HCT116 (cell line): ENCODE data around the gene ADAMTS16. TPM values are rescaled to one million over a fixed set of nuclear protein-coding genes. Genes with fewer than 3 reads are reported as not detected.

Source experiments
- ATAC-seq: fragments of 200-7000 bp; cut with Tn5 transposase; 2 replicates; pipeline ENCODE4 v1.9.1; 2020; ENCODE audit warnings: mild to moderate bottlenecking, moderate library complexity
- BruUV-seq: library from RNA; stranded (reverse); fragments of 400-500 nt; replicated peaks from 2 replicates; lab custom pipeline; 2021; lab: Mats Ljungman, UMichigan
- CTCF ChIA-PET: fragments of 300-600 bp; sonication (Branson Sonifier 250); formaldehyde crosslinking; loops from one replicate; lab custom pipeline; 2021; ENCODE audit warnings: antibody characterized with exemption; lab: Charles Lee
- POLR2A ChIA-PET: fragments of 300-600, 350-600 bp; sonication (Branson Sonifier 250); formaldehyde crosslinking; loops from one replicate; lab custom pipeline; 2021; ENCODE audit warnings: antibody characterized with exemption; lab: Charles Lee
- RAD21 ChIA-PET, 2 experiments: fragments of 300-600 bp; sonication (Branson Sonifier 250); formaldehyde crosslinking; loops; one replicate each; lab custom pipeline; 2023; ENCODE audit warnings: low total read pairs in 2 of 2; ENCODE audit not compliant: uncharacterized antibody in 2 of 2, unreplicated experiment in 2 of 2, low non-redundant PET in 1 of 2; lab: Charles Lee
- DNase-seq: peaks from one replicate; pipeline ENCODE4 v3.0.0-alpha.2; 2010; ENCODE audit warnings: low read depth, low spot score
- H2AFZ ChIP-seq: fragments of 200-600 bp; shearing (Covaris generic), sonication (generic); 2 replicates; pipeline ENCODE4 v1.6.1; 2017; ENCODE audit warnings: low read depth, mixed run types, mixed read lengths, antibody characterized with exemption, low read length; ENCODE audit not compliant: poor library complexity, severe bottlenecking
- H3K27ac ChIP-seq: 2 replicates; pipeline ENCODE4 v1.5.1; 2012; ENCODE audit warnings: low read depth, low read length
- H3K27me3 ChIP-seq: fragments of 200-600 bp; sonication (generic); 2 replicates; pipeline ENCODE4 v1.6.1; 2016; ENCODE audit warnings: mixed run types, low read length, mixed read lengths; ENCODE audit not compliant: insufficient read depth
- H3K36me3 ChIP-seq, 2 experiments: fragments of 200-500 bp in 1 of 2; fragments of 200-600 bp in 1 of 2; sonication (Bioruptor generic) in 1 of 2; sonication (generic) in 1 of 2; 2 replicates each; pipeline versions ENCODE4 v1.5.1 to v1.6.1; 2014 to 2016; ENCODE audit warnings: low read length in 2 of 2, inconsistent platforms in 1 of 2, mixed read lengths in 1 of 2, mixed run types in 1 of 2; ENCODE audit not compliant: insufficient read depth in 2 of 2, control insufficient read depth in 1 of 2
- H3K4me1 ChIP-seq, 2 experiments: fragments of 200-600 bp in 1 of 2; sonication (generic) in 1 of 2; 2 replicates each; pipeline versions ENCODE4 v1.5.1 to v1.6.1; 2012 to 2017; ENCODE audit warnings: low read length in 2 of 2, inconsistent platforms in 1 of 2, mild to moderate bottlenecking in 1 of 2, mixed read lengths in 1 of 2, mixed run types in 1 of 2, moderate library complexity in 1 of 2; ENCODE audit not compliant: insufficient read depth in 2 of 2, control insufficient read depth in 1 of 2
- H3K4me2 ChIP-seq: fragments of 200-600 bp; sonication (generic); 2 replicates; pipeline ENCODE4 v1.6.1; 2017; ENCODE audit warnings: mixed run types, low read length, mixed read lengths
- H3K4me3 ChIP-seq, 2 experiments: fragments of 200-600 bp in 1 of 2; sonication (generic) in 1 of 2; replicated peaks in 1 of 2; 2 replicates each; pipeline ENCODE4 v1.5.1; 2011 to 2016; ENCODE audit warnings: low read length in 2 of 2, control low read depth in 1 of 2, low read depth in 1 of 2, mild to moderate bottlenecking in 1 of 2, mixed read lengths in 1 of 2, mixed run types in 1 of 2
- H3K79me2 ChIP-seq: fragments of 200-600 bp; sonication (generic); 2 replicates; pipeline ENCODE4 v1.6.1; 2017; ENCODE audit warnings: mild to moderate bottlenecking, mixed run types, low read length, moderate library complexity, mixed read lengths; ENCODE audit not compliant: insufficient read depth
- H3K9ac ChIP-seq: fragments of 200-600 bp; sonication (generic); 2 replicates; pipeline ENCODE4 v1.6.1; 2016; ENCODE audit warnings: low read length, mixed read lengths
- H3K9me2 ChIP-seq: fragments of 200-600 bp; sonication (generic), shearing (Covaris generic); 2 replicates; pipeline ENCODE4 v1.6.1; 2017; ENCODE audit warnings: mixed run types, mild to moderate bottlenecking, moderate library complexity; ENCODE audit not compliant: insufficient read depth
- H3K9me3 ChIP-seq, 2 experiments: fragments of 200-500 bp in 1 of 2; fragments of 200-600 bp in 1 of 2; sonication (Bioruptor generic) in 1 of 2; sonication (generic) in 1 of 2; 2 replicates each; pipeline ENCODE4 v1.6.1; 2014 to 2017; ENCODE audit warnings: low read length in 2 of 2, mixed read lengths in 2 of 2, inconsistent platforms in 1 of 2, low read depth in 1 of 2, mild to moderate bottlenecking in 1 of 2, mixed run types in 1 of 2, moderate library complexity in 1 of 2; ENCODE audit not compliant: control insufficient read depth in 1 of 2, insufficient read depth in 1 of 2
- H4K20me1 ChIP-seq: fragments of 200-600 bp; sonication (generic), shearing (Covaris generic); 2 replicates; pipeline ENCODE4 v1.6.1; 2017; ENCODE audit warnings: mixed run types, mild to moderate bottlenecking, moderate library complexity; ENCODE audit not compliant: insufficient read depth
- CBX3 ChIP-seq: IDR thresholded peaks from 2 replicates; pipeline ENCODE4 v1.6.1; 2012; ENCODE audit warnings: low read depth
- CEBPB ChIP-seq: IDR thresholded peaks from 2 replicates; pipeline ENCODE4 v1.6.1; 2012; ENCODE audit warnings: low read depth
- EGR1 ChIP-seq: IDR thresholded peaks from 2 replicates; pipeline ENCODE4 v1.6.1; 2012; ENCODE audit warnings: low read depth
- ELF1 ChIP-seq: IDR thresholded peaks from 2 replicates; pipeline ENCODE4 v1.6.1; 2012; ENCODE audit warnings: low read depth, borderline replicate concordance
- EZH2 ChIP-seq: fragments of 200-600 bp; sonication (generic); IDR thresholded peaks from 2 replicates; pipeline ENCODE4 v1.6.1; 2017; ENCODE audit warnings: antibody characterized with exemption, mixed run types
- EZH2phosphoT487 ChIP-seq: fragments of 200-600 bp; IDR thresholded peaks from 2 replicates; pipeline ENCODE4 v1.6.1; 2018; ENCODE audit warnings: antibody characterized with exemption, borderline replicate concordance
- JUND ChIP-seq: IDR thresholded peaks from 2 replicates; pipeline ENCODE4 v1.6.1; 2012
- POLR2A ChIP-seq: IDR thresholded peaks from 2 replicates; pipeline ENCODE4 v1.7.0; 2011; ENCODE audit warnings: borderline replicate concordance; ENCODE audit not compliant: insufficient read depth, insufficient read length; ENCODE audit errors: extremely low read depth
- POLR2AphosphoS5 ChIP-seq: IDR thresholded peaks from 2 replicates; pipeline ENCODE4 v1.6.1; 2011; ENCODE audit warnings: mild to moderate bottlenecking, low read depth, low read length, moderate library complexity
- SP1 ChIP-seq: IDR thresholded peaks from 2 replicates; pipeline ENCODE4 v1.6.1; 2012; ENCODE audit warnings: low read depth
- SRF ChIP-seq: IDR thresholded peaks from 2 replicates; pipeline ENCODE4 v1.6.1; 2012; ENCODE audit warnings: low read depth
- YY1 ChIP-seq: IDR thresholded peaks from 2 replicates; pipeline ENCODE4 v1.6.1; 2011; ENCODE audit warnings: low read length, low read depth, moderate library complexity, mild to moderate bottlenecking; ENCODE audit not compliant: insufficient replicate concordance; ENCODE audit errors: extremely low read depth
- intact Hi-C: fragments of 100-400 bp; cut with micrococcal nuclease; formaldehyde crosslinking; loops from 2 replicates; pipeline ENCODE4 v1.10.0; 2022
- total RNA-seq: library from RNA; stranded (reverse); gene quantifications from one replicate; pipeline ENCODE4 v1.2.1, GENCODE V29; 2021; ENCODE audit not compliant: unreplicated experiment
- TF ChIP-seq, protein P1 (sequence below), 3 experiments: fragments of 200-600 bp in 1 of 3; sonication (generic) in 1 of 3; IDR thresholded peaks in 2 of 3; conservative IDR thresholded peaks in 1 of 3; 2 replicates each; pipeline ENCODE4 v1.5.1; 2012 to 2017; ENCODE audit warnings: low read depth in 2 of 3, low read length in 2 of 3, antibody characterized with exemption in 1 of 3, borderline replicate concordance in 1 of 3, control low read depth in 1 of 3, mild to moderate bottlenecking in 1 of 3, mixed read lengths in 1 of 3, mixed run types in 1 of 3, moderate library complexity in 1 of 3; ENCODE audit not compliant: insufficient read depth in 1 of 3
- TF ChIP-seq, protein P2 (sequence below): IDR thresholded peaks from 2 replicates; pipeline ENCODE4 v1.6.1; 2011; ENCODE audit warnings: mild to moderate bottlenecking, low read length, moderate library complexity; ENCODE audit not compliant: insufficient replicate concordance; ENCODE audit errors: extremely low read depth
- TF ChIP-seq, protein P3 (sequence below): IDR thresholded peaks from 2 replicates; pipeline ENCODE4 v1.6.1; 2012

ADAMTS16 gene
- total RNA-seq, 1 experiment from 2014 or later: 2.4 TPM

DNA sequence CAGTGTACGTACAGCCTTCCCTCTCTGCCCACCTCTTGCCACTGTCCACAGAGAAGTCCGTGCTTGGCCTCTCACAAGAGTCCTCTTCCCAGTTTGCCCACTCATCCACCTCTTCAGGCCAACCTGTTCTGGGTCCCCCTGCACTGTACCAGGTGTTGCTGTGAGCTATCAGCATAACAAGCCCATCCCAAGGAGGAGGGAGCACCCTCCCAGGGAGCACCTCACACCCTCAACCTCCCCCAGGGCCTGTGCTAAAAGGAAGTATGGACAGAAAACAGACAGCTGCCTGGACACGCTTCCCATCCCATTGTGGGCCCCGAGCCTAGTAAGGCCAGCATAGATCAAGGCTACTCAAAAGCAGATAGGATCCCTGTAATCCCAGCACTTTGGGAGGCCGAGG lies 168.2 kb downstream of the ADAMTS16 start (continued):
- TF ChIP-seq, protein P1, sequence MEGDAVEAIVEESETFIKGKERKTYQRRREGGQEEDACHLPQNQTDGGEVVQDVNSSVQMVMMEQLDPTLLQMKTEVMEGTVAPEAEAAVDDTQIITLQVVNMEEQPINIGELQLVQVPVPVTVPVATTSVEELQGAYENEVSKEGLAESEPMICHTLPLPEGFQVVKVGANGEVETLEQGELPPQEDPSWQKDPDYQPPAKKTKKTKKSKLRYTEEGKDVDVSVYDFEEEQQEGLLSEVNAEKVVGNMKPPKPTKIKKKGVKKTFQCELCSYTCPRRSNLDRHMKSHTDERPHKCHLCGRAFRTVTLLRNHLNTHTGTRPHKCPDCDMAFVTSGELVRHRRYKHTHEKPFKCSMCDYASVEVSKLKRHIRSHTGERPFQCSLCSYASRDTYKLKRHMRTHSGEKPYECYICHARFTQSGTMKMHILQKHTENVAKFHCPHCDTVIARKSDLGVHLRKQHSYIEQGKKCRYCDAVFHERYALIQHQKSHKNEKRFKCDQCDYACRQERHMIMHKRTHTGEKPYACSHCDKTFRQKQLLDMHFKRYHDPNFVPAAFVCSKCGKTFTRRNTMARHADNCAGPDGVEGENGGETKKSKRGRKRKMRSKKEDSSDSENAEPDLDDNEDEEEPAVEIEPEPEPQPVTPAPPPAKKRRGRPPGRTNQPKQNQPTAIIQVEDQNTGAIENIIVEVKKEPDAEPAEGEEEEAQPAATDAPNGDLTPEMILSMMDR (IDR thresholded peaks at IDR 0.05 in 2 of 3, conservative IDR thresholded peaks at IDR 0.05 in 1 of 3; ENCODE audit: borderline replicate concordance in 1 of 3, insufficient read depth in 1 of 3, low read depth in 2 of 3, low read length in 2 of 3): no peak
- TF ChIP-seq CEBPB (no peak), CBX3 (no peak), SP1 (no peak)

DNA sequence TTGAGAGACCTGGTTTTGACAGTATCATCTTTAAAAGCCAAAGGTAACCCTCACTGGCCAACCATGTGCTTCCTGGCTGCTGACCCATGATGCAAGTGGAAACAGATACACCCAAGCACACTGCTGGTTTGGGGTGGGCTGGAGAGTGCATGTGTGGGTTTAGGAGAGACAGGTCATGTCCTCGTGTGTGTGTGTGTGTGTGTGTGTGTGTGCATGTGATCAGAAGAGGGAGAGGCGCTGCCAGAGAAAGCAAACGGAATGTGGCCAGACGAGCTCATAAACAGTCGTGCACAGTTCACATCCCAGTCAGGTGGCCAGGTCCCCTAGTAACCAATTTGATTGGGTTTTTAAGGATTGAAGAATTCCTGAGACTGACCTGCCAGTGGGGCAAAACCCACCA lies 169.5 kb downstream of the ADAMTS16 start:
- no peak for ATAC-seq
- ChIA-PET CTCF (no interaction called here), POLR2A (no interaction called here)
- no peak for TF ChIP-seq ELF1
- no peak for TF ChIP-seq POLR2AphosphoS5
- TF ChIP-seq SRF: no peak
- no peak for TF ChIP-seq SP1
- no peak for TF ChIP-seq EGR1
- no peak for TF ChIP-seq CEBPB
- TF ChIP-seq, protein P1 (IDR thresholded peaks at IDR 0.05 in 2 of 3, conservative IDR thresholded peaks at IDR 0.05 in 1 of 3; ENCODE audit: borderline replicate concordance in 1 of 3, insufficient read depth in 1 of 3, low read depth in 2 of 3, low read length in 2 of 3): no peak
- TF ChIP-seq, protein P2, sequence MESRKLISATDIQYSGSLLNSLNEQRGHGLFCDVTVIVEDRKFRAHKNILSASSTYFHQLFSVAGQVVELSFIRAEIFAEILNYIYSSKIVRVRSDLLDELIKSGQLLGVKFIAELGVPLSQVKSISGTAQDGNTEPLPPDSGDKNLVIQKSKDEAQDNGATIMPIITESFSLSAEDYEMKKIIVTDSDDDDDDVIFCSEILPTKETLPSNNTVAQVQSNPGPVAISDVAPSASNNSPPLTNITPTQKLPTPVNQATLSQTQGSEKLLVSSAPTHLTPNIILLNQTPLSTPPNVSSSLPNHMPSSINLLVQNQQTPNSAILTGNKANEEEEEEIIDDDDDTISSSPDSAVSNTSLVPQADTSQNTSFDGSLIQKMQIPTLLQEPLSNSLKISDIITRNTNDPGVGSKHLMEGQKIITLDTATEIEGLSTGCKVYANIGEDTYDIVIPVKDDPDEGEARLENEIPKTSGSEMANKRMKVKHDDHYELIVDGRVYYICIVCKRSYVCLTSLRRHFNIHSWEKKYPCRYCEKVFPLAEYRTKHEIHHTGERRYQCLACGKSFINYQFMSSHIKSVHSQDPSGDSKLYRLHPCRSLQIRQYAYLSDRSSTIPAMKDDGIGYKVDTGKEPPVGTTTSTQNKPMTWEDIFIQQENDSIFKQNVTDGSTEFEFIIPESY: no peak
- TF ChIP-seq JUND: no peak
- no peak for TF ChIP-seq POLR2A
- no peak for TF ChIP-seq YY1
- TF ChIP-seq EZH2phosphoT487: no peak
- no peak for TF ChIP-seq EZH2
- TF ChIP-seq, protein P3, sequence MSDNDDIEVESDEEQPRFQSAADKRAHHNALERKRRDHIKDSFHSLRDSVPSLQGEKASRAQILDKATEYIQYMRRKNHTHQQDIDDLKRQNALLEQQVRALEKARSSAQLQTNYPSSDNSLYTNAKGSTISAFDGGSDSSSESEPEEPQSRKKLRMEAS: no peak

More for the DNA sequence above, 169.5 kb downstream of the ADAMTS16 start:
- H3K4me3 ChIP-seq: no peak overlapping the region
- no peaks in the 10 kb centered on the region for H3K79me2 ChIP-seq
- BruUV-seq: no TSS peak
- intact Hi-C loops: no loop called here
- H3K4me1 ChIP-seq: peaks cover 6 to 17% of the 10 kb centered on the region in 2 experiments; a peak in 2 of 4 replicates
- no peak overlapping the region for H3K27ac ChIP-seq
- H3K27me3 ChIP-seq: no peaks in the 10 kb centered on the region
- no peaks in the 10 kb centered on the region for H3K9me2 ChIP-seq
- H3K9me3 ChIP-seq: no peaks in the 10 kb centered on the region
- no peaks in the 10 kb centered on the region for H4K20me1 ChIP-seq
- no peak overlapping the region for H2AFZ ChIP-seq
- DNase-seq: no peak
- H3K9ac ChIP-seq: no peak overlapping the region
- RAD21 ChIA-PET: no interaction called here
- no peak overlapping the region for H3K4me2 ChIP-seq
- no peaks in the 10 kb centered on the region for H3K36me3 ChIP-seq
